ENCODE measurements around the gene STX12. TPM values are rescaled to one million over a fixed set of nuclear protein-coding genes. Genes with fewer than 3 reads are reported as not detected.
A peak's percentile ranks its signal among the peaks of the same experiment; 100 is the strongest.

The STX12 gene
- total RNA-seq, 1 donor: 57.6 TPM

GRCh38 chr1:27760426-27760825 lies 12.6 kb upstream of the STX12 start:
- no peak for TF ChIP-seq CTCF (IDR thresholded peaks at IDR 0.05; ENCODE audit: insufficient read depth, low read length)
- H3K4me3 ChIP-seq (ENCODE audit: low read depth, low read length): no peak overlapping the region
- peak; percentile 23 for DNase-seq (ENCODE audit: low read depth)

- TF ChIP-seq CTCF (IDR thresholded peaks at IDR 0.05; ENCODE audit: insufficient read depth, low read length): no peak
Measured at GRCh38 chr1:27762033-27762432, 11.0 kb upstream of the STX12 start.

GRCh38 chr1:27763358-27763757 lies 9.7 kb upstream of the STX12 start:
- no peak overlapping the region for H3K4me3 ChIP-seq (ENCODE audit: low read depth, low read length)
- no peak for TF ChIP-seq CTCF (IDR thresholded peaks at IDR 0.05; ENCODE audit: insufficient read depth, low read length)
- DNase-seq (ENCODE audit: low read depth): no peak

More at GRCh38 chr1:27762033-27762432, 11.0 kb upstream of the STX12 start:
- no peak for DNase-seq (ENCODE audit: low read depth)
- H3K4me3 ChIP-seq (ENCODE audit: low read depth, low read length): no peak overlapping the region

DNA sequence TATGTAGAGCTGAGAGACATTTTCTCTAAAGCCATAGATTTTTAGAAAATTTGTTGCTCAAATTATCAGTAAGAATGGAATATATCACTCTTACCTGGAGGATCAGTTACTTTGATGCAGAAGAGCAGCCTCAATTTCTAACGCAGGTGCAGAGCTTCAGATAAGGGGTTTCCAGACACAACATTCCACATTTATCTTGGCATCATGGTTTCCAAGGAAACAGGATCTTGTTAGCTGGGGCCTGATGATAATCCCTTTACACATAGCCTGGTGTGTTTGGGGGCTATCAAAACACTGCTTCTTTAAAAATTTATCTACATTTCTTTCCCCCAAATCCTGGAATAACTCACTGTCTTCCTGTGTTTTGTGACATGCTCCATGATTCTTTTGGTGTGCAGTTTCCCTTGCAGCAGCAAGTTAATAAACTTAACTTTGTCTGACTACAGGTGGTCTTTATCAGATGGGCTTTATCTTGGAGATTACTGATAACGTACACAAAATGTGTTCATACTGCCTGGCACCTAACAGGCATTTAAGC lies 2.7 kb upstream of the STX12 start:
- no peak overlapping the region for H3K4me3 ChIP-seq (ENCODE audit: low read depth, low read length)
- DNase-seq (ENCODE audit: low read depth): no peak
- TF ChIP-seq CTCF (IDR thresholded peaks at IDR 0.05; ENCODE audit: insufficient read depth, low read length): no peak

- H3K4me3 ChIP-seq (ENCODE audit: low read depth, low read length): peak overlapping the region; percentile 57
- DNase-seq (ENCODE audit: low read depth): peak; percentile 81
- no peak for TF ChIP-seq CTCF (IDR thresholded peaks at IDR 0.05; ENCODE audit: insufficient read depth, low read length)
Measured at GRCh38 chr1:27772036-27772931, 735 bp upstream of the STX12 start.

GRCh38 chr1:27773826-27774445 lies 917 bp downstream of the STX12 start:
- peak; percentile 46 for DNase-seq (ENCODE audit: low read depth)
- peak overlapping the region; percentile 94 for H3K4me3 ChIP-seq (ENCODE audit: low read depth, low read length)
- no peak for TF ChIP-seq CTCF (IDR thresholded peaks at IDR 0.05; ENCODE audit: insufficient read depth, low read length)

All from fibroblast of the aortic adventitia (primary cell).